ENCODE results near the gene CFAP100.

Gene CFAP100

DNA sequence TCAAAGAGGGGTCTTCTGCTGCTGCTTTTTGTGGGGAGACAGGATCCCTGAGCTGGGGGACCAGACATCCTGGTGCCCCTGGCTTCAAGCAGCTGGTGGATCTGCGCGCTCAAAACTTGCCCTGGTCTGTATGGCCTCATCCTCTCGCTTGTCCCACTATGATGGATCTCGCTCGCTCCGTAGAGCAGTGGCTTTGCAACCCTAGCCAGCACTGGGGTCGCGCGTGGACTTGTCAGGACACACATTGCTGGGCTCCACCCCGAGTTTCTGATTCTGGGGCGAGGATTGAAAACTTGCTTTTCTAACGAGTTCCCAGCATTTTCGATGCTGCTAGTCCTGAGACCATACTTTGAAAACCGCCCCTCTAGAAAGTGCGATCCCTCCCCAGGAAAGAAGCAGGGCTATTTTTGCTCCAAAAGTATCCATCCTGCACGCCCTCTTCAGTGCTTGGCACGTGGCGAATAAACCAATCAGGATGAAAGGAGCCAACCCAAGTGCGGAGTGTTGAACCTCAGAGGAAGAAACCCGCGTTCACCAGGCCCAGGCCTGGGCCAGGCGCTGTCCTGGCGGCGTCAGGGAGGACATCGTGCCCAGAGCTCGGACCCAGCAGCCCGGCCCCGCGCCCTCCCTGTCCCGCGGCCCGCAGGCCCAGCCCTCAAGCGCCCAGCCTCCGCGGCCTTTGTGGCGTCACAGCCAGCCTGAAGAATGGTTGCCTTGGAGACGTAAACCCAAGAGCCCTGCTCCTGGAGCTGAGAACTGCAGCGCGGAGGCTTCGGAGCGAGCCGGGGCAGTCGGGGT is at the start of gene CFAP100:
CFAP100 (plus strand) TSS at position 731 of the 798 bp plus-strand sequence. CDS start 1,092 bp downstream, outside the sequence.
- in situ Hi-C loops (cut with MboI; ENCODE audit: low sequenced_read_pairs): no loop called here

DNA sequence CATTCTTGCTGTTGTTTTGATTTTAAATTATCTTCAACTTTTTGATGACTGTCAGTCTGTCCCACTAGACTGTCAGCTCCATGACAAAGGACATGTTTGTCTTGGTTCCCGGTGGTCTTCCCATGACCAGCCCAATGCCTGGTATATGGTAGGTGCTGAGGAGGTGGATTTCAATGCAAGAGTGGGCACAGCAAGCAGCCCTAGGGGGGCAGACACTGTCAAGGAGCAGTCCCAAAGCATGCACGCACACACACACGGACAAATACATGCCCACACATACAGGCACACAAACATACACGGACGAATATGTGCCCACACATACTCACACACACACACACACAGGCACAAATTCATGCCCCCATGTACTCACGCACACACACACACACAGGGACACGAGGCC is 49.5 kb upstream of the CFAP100 start:
- in situ Hi-C loops (cut with MboI; ENCODE audit: low sequenced_read_pairs): no loop called here

GRCh38 chr3:126345641-126346460 is 48.9 kb upstream of the CFAP100 start:
- in situ Hi-C loops (cut with MboI; ENCODE audit: low sequenced_read_pairs): no loop called here

- in situ Hi-C loops (cut with MboI; ENCODE audit: low sequenced_read_pairs): no loop called here
These were observed 48.2 kb upstream of the CFAP100 start for GRCh38 chr3:126346466-126346865.

DNA sequence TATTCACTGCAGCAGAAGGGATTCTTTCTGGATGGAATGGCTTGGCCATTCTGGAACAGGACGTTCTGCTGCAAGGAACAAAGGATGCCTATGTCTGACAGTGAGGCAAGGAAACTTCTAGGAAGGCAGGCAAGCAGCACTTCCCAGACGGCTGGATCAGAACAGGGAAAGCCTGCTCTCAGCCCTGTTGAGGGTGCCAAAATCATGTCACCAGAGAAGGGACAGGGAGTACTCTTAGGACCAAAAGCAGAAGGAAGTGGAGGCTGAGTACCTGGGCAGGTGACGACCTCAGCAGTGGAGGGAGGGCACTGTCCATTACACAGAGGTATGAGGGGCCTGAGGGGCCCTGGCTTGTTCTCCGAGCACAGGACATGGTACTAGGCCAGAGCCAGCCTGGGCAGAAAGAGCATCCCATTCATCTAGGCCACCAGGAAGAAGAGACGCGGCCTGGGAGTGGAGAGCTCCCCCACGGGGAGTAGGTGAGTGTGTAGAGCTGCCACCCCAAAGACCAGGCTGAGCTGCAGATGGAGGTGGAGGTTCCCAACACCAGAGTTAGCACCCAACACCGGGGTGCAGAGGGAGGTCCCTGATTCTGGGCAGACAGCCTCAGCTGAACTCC is 47.1 kb upstream of the CFAP100 start:
- in situ Hi-C loops (cut with MboI; ENCODE audit: low sequenced_read_pairs): no loop called here

- in situ Hi-C loops (cut with MboI; ENCODE audit: low sequenced_read_pairs): no loop called here
These were observed 46.3 kb upstream of the CFAP100 start for GRCh38 chr3:126348308-126348920.

DNA sequence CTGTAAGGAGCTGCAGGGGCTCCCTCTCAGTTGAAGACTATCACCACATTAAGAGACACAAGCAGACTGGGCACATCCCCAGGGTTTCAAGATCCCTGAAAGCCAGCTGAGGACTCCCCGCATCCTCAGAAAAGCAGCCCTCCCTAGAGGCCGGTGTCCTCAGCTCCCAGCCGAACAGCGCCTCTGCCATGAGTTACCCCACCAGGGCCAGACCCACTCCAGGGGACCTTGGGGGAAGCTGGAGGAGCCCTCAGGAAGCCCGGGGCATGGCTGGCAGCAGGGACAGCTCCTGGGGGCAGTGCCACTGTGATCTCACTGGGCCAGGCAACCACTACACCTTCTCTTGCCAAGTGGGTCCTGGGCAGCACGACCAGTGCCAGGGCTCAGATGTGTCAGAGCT is 45.6 kb upstream of the CFAP100 start:
- in situ Hi-C loops (cut with MboI; ENCODE audit: low sequenced_read_pairs): no loop called here

- in situ Hi-C loops (cut with MboI; ENCODE audit: low sequenced_read_pairs): no loop called here
These were observed 44.9 kb upstream of the CFAP100 start for GRCh38 chr3:126349611-126350501.

- in situ Hi-C loops (cut with MboI; ENCODE audit: low sequenced_read_pairs): no loop called here
These were observed 44.1 kb upstream of the CFAP100 start for GRCh38 chr3:126350502-126351085.

DNA sequence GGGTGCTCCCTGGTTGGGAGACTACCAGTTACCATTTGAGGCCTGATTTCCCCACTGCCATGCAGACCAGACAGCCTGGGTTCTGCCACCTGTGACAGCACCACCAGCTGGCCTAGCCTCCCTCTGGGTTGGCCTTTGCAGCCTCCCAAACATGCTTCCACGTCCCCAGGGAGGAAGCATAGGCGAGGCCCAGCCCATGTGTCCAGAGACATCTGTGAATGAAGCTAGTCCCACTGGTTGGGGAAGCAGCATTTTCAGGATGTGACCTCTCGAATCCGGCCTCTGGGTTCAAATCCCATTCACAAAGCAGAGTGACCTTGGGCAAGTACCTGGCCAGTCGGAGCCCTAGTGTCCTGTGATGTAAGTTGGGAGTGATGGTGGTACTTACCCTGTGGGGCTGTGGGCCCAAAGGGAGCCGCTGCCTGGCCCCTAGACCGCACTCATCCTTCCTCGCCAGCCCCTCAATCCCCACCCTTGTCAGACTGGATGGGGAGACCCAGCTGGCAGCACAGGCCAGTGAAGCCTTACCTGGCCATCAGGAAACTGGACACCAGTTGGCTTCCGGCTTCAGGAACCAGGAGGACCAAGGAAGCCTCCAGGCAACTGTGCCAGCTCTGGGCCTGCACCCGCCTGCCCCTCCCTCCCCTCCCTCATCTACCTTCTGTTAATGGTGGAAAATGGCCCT is 43.5 kb upstream of the CFAP100 start:
- in situ Hi-C loops (cut with MboI; ENCODE audit: low sequenced_read_pairs): no loop called here

- in situ Hi-C loops (cut with MboI; ENCODE audit: low sequenced_read_pairs): no loop called here
These were observed 42.8 kb upstream of the CFAP100 start for GRCh38 chr3:126351771-126352475.

DNA sequence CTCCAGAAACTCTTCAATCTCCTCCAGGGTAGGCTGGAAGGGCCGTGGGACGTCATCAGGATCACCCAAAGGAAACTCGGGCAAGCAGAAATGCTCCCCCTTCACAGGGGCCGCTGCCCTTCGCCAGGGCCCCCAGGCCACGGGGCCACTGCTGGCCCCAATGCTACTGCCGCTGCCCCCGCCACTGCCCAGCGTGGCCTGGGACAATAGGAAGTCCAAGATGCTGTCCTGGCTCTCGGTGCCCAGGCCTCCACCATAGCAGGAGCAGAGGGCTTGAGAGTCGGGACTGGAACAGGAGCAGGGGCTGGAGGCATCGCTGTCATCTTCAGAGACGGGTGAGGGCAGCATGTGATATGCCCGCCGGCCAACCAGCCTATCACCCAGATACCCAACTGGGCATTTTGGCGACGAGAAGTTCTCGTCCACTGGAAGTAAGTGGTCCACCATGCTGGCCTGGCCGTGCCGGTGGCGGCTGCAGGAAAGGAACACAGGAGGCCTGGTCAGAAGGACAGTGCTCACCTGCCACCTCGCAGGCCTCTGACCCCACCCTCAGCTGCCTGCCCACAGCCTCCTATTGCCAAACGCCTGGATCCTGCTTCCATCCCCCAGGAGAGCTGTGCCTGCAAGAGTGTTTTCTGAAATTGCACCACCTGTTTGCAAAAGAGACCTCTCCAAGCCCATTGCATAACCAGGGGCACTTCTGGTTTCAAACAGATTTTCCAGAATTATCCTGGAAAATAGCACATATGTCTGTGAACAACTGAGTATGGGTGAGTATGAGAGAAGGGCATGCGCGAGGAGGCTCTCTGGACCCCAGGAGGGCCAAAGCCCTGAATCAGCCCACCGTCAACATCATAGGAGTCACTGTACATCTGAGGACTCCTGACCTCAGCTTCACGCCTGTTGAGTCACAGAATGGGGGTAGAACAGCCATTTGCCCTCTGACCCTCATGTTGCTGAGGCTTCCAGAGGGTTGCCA is 41.9 kb upstream of the CFAP100 start:
- in situ Hi-C loops (cut with MboI; ENCODE audit: low sequenced_read_pairs): no loop called here

GRCh38 chr3:126353694-126354321 is 40.9 kb upstream of the CFAP100 start:
- in situ Hi-C loops (cut with MboI; ENCODE audit: low sequenced_read_pairs): no loop called here

DNA sequence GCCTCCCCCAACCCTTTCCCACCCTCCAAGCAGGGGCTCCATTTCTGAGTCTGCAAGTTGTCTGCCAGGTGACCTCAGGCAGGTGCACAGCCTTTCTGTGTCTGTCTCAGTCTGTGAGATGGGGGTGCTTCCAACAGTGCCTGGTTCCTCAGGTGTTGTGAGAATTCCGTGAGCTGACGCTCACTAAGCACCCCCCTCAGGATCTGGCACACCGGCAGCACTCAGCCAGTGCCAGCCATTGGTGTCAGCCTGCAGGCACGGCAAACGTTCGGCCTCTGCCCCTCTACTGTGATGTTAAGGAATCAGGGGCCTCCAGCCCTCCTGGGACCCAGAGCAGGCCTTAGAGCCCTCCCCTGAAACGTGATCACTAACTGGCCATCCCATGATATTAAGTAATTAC is 39.9 kb upstream of the CFAP100 start:
- in situ Hi-C loops (cut with MboI; ENCODE audit: low sequenced_read_pairs): no loop called here

DNA sequence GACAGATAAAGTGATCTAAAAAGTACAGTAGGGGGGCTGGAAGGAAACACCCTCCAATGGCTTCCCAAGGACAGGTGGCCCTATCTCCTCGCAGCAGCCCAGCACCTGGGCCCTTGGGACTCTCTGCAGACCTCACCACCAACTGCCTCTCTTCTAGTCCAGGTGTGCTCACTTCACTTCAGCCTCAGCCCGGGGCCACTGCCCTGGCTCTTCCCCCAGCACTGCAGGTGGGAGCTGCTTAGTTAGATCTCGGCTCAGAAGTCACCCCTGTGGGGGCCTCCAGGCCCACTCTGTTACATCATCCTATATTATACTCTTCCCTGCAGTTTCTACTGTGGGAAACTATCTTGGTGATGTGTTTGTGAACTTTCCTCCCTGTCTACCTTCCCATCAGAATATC is 39.5 kb upstream of the CFAP100 start:
- in situ Hi-C loops (cut with MboI; ENCODE audit: low sequenced_read_pairs): no loop called here

- in situ Hi-C loops (cut with MboI; ENCODE audit: low sequenced_read_pairs): no loop called here
These were observed 38.8 kb upstream of the CFAP100 start for GRCh38 chr3:126355777-126356372.

Data from HL-60/S4 treated with phorbol 12-myristate 13-acetate at 8.2 ng/mL for 4 days and 3 days (cell line).